Mesenchymal stem cell (in vitro differentiated cells and primary cell): ENCODE data around the gene GMCL2.

ENCODE experiments used
- DNase-seq: peaks from one replicate; pipeline ENCODE4 v3.0.0-alpha.2; 2013
- H2AFZ ChIP-seq: one replicate; pipeline ENCODE4 v1.6.1; 2013; ENCODE audit warnings: low read depth, mild to moderate bottlenecking, control low read depth, inconsistent platforms, low read length, moderate library complexity
- H2AK5ac ChIP-seq: 2 replicates; pipeline ENCODE4 v1.6.1; 2013; ENCODE audit warnings: low read length, moderate library complexity, mild to moderate bottlenecking, inconsistent platforms; ENCODE audit not compliant: severe bottlenecking
- H2BK120ac ChIP-seq: one replicate; pipeline ENCODE4 v1.6.1; 2013; ENCODE audit warnings: low read depth, mild to moderate bottlenecking, inconsistent platforms, low read length, moderate library complexity
- H2BK12ac ChIP-seq, 2 experiments: one replicate each; pipeline ENCODE4 v1.6.1; 2013; ENCODE audit warnings: inconsistent platforms in 2 of 2, low read length in 2 of 2, mild to moderate bottlenecking in 2 of 2, moderate library complexity in 2 of 2, control low read depth in 1 of 2
- H2BK15ac ChIP-seq: one replicate; pipeline ENCODE4 v1.6.1; 2013; ENCODE audit warnings: mild to moderate bottlenecking, low read depth, inconsistent platforms; ENCODE audit not compliant: poor library complexity, severe bottlenecking
- H2BK5ac ChIP-seq: 2 replicates; pipeline ENCODE4 v1.6.1; 2013; ENCODE audit warnings: low read depth, mild to moderate bottlenecking, low read length, control low read depth, inconsistent platforms; ENCODE audit not compliant: poor library complexity, severe bottlenecking
- H3K14ac ChIP-seq, 2 experiments: one replicate each; pipeline ENCODE4 v1.6.1; 2013; ENCODE audit warnings: inconsistent platforms in 2 of 2, low read length in 2 of 2, control low read depth in 1 of 2, mild to moderate bottlenecking in 1 of 2, moderate library complexity in 1 of 2
- H3K18ac ChIP-seq, 2 experiments: one replicate each; pipeline ENCODE4 v1.6.1; 2013; ENCODE audit warnings: inconsistent platforms in 2 of 2, low read length in 2 of 2, control low read depth in 1 of 2, low read depth in 1 of 2, mild to moderate bottlenecking in 1 of 2
- H3K23ac ChIP-seq, 2 experiments: one replicate each; pipeline ENCODE4 v1.6.1; 2013; ENCODE audit warnings: inconsistent platforms in 2 of 2, low read length in 2 of 2, mild to moderate bottlenecking in 2 of 2, moderate library complexity in 2 of 2, control low read depth in 1 of 2
- H3K27ac ChIP-seq: 2 replicates; pipeline ENCODE4 v1.5.1; 2013; ENCODE audit warnings: mild to moderate bottlenecking, moderate library complexity, low read length, control low read depth, inconsistent platforms; ENCODE audit not compliant: poor library complexity, severe bottlenecking
- H3K27me3 ChIP-seq, 2 experiments: 2 replicates each; pipeline versions ENCODE4 v1.6.1 to v1.7.0; 2013; ENCODE audit warnings: low read length in 2 of 2, mild to moderate bottlenecking in 2 of 2, moderate library complexity in 2 of 2, control low read depth in 1 of 2, inconsistent platforms in 1 of 2; ENCODE audit not compliant: control insufficient read depth in 1 of 2, insufficient read depth in 1 of 2
- H3K36me3 ChIP-seq, 2 experiments: 2 replicates each; pipeline versions ENCODE4 v1.6.1 to v1.7.0; 2013; ENCODE audit warnings: low read length in 2 of 2, control low read depth in 1 of 2, inconsistent platforms in 1 of 2, low read depth in 1 of 2, mild to moderate bottlenecking in 1 of 2; ENCODE audit not compliant: insufficient read depth in 2 of 2, control insufficient read depth in 1 of 2
- H3K4ac ChIP-seq, 2 experiments: one replicate each; pipeline ENCODE4 v1.6.1; 2013; ENCODE audit warnings: inconsistent platforms in 2 of 2, low read length in 2 of 2, mild to moderate bottlenecking in 2 of 2, moderate library complexity in 2 of 2, control low read depth in 1 of 2, low read depth in 1 of 2
- H3K4me1 ChIP-seq: 2 replicates; pipeline ENCODE4 v1.6.1; 2013; ENCODE audit warnings: low read depth, low read length, control low read depth; ENCODE audit not compliant: control insufficient read depth, insufficient read depth
- H3K4me2 ChIP-seq: 2 replicates; pipeline ENCODE4 v1.6.1; 2013; ENCODE audit warnings: low read length, mild to moderate bottlenecking, inconsistent platforms; ENCODE audit not compliant: poor library complexity, severe bottlenecking
- H3K4me3 ChIP-seq, 2 experiments: 2 replicates each; pipeline versions ENCODE4 v1.5.1 to v1.7.0; 2013; ENCODE audit warnings: low read length in 2 of 2, mild to moderate bottlenecking in 2 of 2, control low read depth in 1 of 2, low read depth in 1 of 2; ENCODE audit not compliant: insufficient read depth in 1 of 2
- H3K79me1 ChIP-seq: replicated peaks from 2 replicates; pipeline ENCODE4 v1.6.1; 2013; ENCODE audit warnings: mild to moderate bottlenecking, control low read depth, low read length, inconsistent platforms; ENCODE audit not compliant: poor library complexity, severe bottlenecking
- H3K9ac ChIP-seq: 2 replicates; pipeline ENCODE4 v1.7.0; 2013; ENCODE audit warnings: mild to moderate bottlenecking, low read length, moderate library complexity
- H3K9me3 ChIP-seq: 2 replicates; pipeline ENCODE4 v1.7.0; 2013; ENCODE audit warnings: mild to moderate bottlenecking, low read length; ENCODE audit not compliant: control insufficient read depth
- H4K8ac ChIP-seq: one replicate; pipeline ENCODE4 v1.6.1; 2013; ENCODE audit warnings: inconsistent platforms, mild to moderate bottlenecking, low read length, moderate library complexity
- H4K91ac ChIP-seq: one replicate; pipeline ENCODE4 v1.6.1; 2013; ENCODE audit warnings: mild to moderate bottlenecking, low read length, inconsistent platforms
- WGBS: methylation state at CpG from one replicate; pipeline ENCODE4 v1.1.7; 2013; ENCODE audit warnings: mixed read lengths; 5-methylcytosine and 5-hydroxymethylcytosine counted together

The GMCL2 gene

GRCh38 chr5:178234750-178235587, 47.8 kb upstream of the GMCL2 start:
- no peak overlapping the region for H3K4ac ChIP-seq
- no peaks in the 10 kb centered on the region for H3K27me3 ChIP-seq
- no peak overlapping the region for H3K14ac ChIP-seq
- no peak overlapping the region for H2AK5ac ChIP-seq
- H2BK120ac ChIP-seq, result no peak overlapping the region
- H3K18ac ChIP-seq, result no peak overlapping the region
- no peaks in the 10 kb centered on the region for H3K9me3 ChIP-seq
- H4K8ac ChIP-seq, result no peak overlapping the region
- no peak overlapping the region for H3K27ac ChIP-seq
- WGBS, result 14% methylated on average over 10 of the region's 12 CpGs
- H4K91ac ChIP-seq, result no peak overlapping the region
- no peak overlapping the region for H2BK5ac ChIP-seq
- no peak overlapping the region for H3K4me2 ChIP-seq
- peaks cover 7% of the 10 kb centered on the region in 2 experiments for H3K36me3 ChIP-seq
- H2AFZ ChIP-seq, result no peak overlapping the region
- peak overlapping the region; percentile 40 for H3K9ac ChIP-seq
- H2BK15ac ChIP-seq, result no peak overlapping the region
- no peak overlapping the region for H3K23ac ChIP-seq
- H3K4me3 ChIP-seq, result no peak overlapping the region
- DNase-seq, result peak; percentile 60
- no peak overlapping the region for H2BK12ac ChIP-seq
- H3K4me1 ChIP-seq, result peaks cover 24% of the 10 kb centered on the region
- peaks cover 6% of the 10 kb centered on the region for H3K79me1 ChIP-seq

- Histone ChIP-seq H3K14ac (no peak overlapping the region), H2BK15ac (no peak overlapping the region), H2BK5ac (no peak overlapping the region), H2BK120ac (no peak overlapping the region), H3K79me1 (peaks cover 12% of the 10 kb centered on the region), H2BK12ac (no peak overlapping the region), H3K4me2 (no peak overlapping the region), H2AK5ac (no peak overlapping the region), H3K9ac (peak overlapping the region; percentile 40), H3K4me3 (no peak overlapping the region), H4K91ac (no peak overlapping the region), H3K27me3 (no peaks in the 10 kb centered on the region), H3K18ac (no peak overlapping the region), H3K36me3 (peaks cover 13 to 15% of the 10 kb centered on the region in 2 experiments), H3K23ac (no peak overlapping the region), H3K9me3 (no peaks in the 10 kb centered on the region), H3K27ac (no peak overlapping the region), H2AFZ (peak overlapping the region; percentile 30), H4K8ac (no peak overlapping the region), H3K4me1 (peaks cover 25% of the 10 kb centered on the region), H3K4ac (no peak overlapping the region)
- DNase-seq, result no peak
- WGBS, result 100% methylated on average over 6 of the region's 7 CpGs
Measured at GRCh38 chr5:178234121-178234749, 47.1 kb upstream of the GMCL2 start.

- peak overlapping the region; percentile 56 for H2BK120ac ChIP-seq
- no peak overlapping the region for H2BK12ac ChIP-seq
- peaks cover 22% of the 10 kb centered on the region for H3K4me1 ChIP-seq
- H2AFZ ChIP-seq, result peak overlapping the region; percentile 72
- peak overlapping the region; percentile 66 to 89 for H3K4me3 ChIP-seq
- no peak overlapping the region for H3K14ac ChIP-seq
- H3K4ac ChIP-seq, result peak overlapping the region; percentile 81 to 92
- H4K8ac ChIP-seq, result peak overlapping the region; percentile 85
- no peaks in the 10 kb centered on the region for H3K27me3 ChIP-seq
- no peak for DNase-seq
- peak overlapping the region; percentile 95 for H3K9ac ChIP-seq
- H2AK5ac ChIP-seq, result peak overlapping the region; percentile 5
- peaks cover 25 to 27% of the 10 kb centered on the region in 2 experiments for H3K36me3 ChIP-seq
- H3K27ac ChIP-seq, result peak overlapping the region; percentile 75
- peak overlapping the region; percentile 93 to 94 for H3K18ac ChIP-seq
- peak overlapping the region; percentile 62 for H2BK15ac ChIP-seq
- H3K23ac ChIP-seq, result no peak overlapping the region
- 70% methylated on average over 11 of the region's 11 CpGs for WGBS
- H2BK5ac ChIP-seq, result no peak overlapping the region
- H3K9me3 ChIP-seq, result no peaks in the 10 kb centered on the region
- H4K91ac ChIP-seq, result peak overlapping the region; percentile 83
- H3K79me1 ChIP-seq, result peaks cover 21% of the 10 kb centered on the region
- peak overlapping the region; percentile 61 for H3K4me2 ChIP-seq
Measured at GRCh38 chr5:178232920-178233429, 45.8 kb upstream of the GMCL2 start.
